ENCODE data around the gene PHF1.

- TF ChIP-seq CTCF (IDR thresholded peaks at IDR 0.05) (no peak), EP300 (IDR thresholded peaks at IDR 0.05) (no peak), POLR2A (IDR thresholded peaks at IDR 0.05) (no peak)
Measured at GRCh38 chr6:33438978-33439594, 28.3 kb downstream of the PHF1 start.

Measured in tibial nerve (tissue), 4 donors.